A549 (cell line): ENCODE measurements around the gene TPRX1. TPM values are rescaled to one million over a fixed set of nuclear protein-coding genes. Genes with fewer than 3 reads are reported as not detected.

ENCODE experiments used
- ATAC-seq, 2 experiments: fragments of 200-7000 bp in 1 of 2; fragments of >200 bp in 1 of 2; cut with Nextera tagmentation in 1 of 2; cut with Tn5 transposase in 1 of 2; 3 replicates each; pipeline versions ENCODE4 v1.8.0 to v1.9.1; 2018 to 2020; ENCODE audit warnings: mild to moderate bottlenecking in 1 of 2, moderate library complexity in 1 of 2
- CTCF ChIA-PET: fragments of 300-600 bp; sonication (Branson Sonifier 250); formaldehyde crosslinking; extraction: SDS; loops from one replicate; lab custom pipeline; 2021; ENCODE audit warnings: antibody characterized with exemption, inconsistent platforms; lab: Yijun Ruan, JAX
- POLR2A ChIA-PET: fragments of 350-600 bp; formaldehyde crosslinking; extraction: SDS; loops from one replicate; lab custom pipeline; 2021; ENCODE audit warnings: antibody characterized with exemption, inconsistent platforms; lab: Yijun Ruan, JAX
- DNase-seq, 2 experiments: peaks; one replicate each; pipeline versions ENCODE4 v3.0.0 to v3.0.0-alpha.2; 2011 to 2016; ENCODE audit warnings: low read depth in 1 of 2, low spot score in 1 of 2
- FAIRE-seq: peaks from 2 replicates; lab custom pipeline; 2011; peaks lifted over from hg19 to GRCh38; lab: Jason Lieb, UNC
- H3K27ac ChIP-seq, 2 experiments: fragments of >200 bp; sonication (Bioruptor Twin); formaldehyde crosslinking; 3 replicates each; pipeline ENCODE4 v1.5.1; 2016 to 2017
- H3K4me1 ChIP-seq: fragments of >200 bp; sonication (Bioruptor Twin); formaldehyde crosslinking; 3 replicates; pipeline ENCODE4 v1.6.1; 2016
- H3K4me2 ChIP-seq: fragments of >200 bp; sonication (Bioruptor Twin); formaldehyde crosslinking; 3 replicates; pipeline ENCODE4 v1.6.1; 2016
- H3K4me3 ChIP-seq: fragments of >200 bp; sonication (Bioruptor Twin); formaldehyde crosslinking; 3 replicates; pipeline ENCODE4 v1.5.1; 2016
- H3K9me3 ChIP-seq: fragments of >200 bp; sonication (Bioruptor Twin); formaldehyde crosslinking; 3 replicates; pipeline ENCODE4 v1.6.1; 2016
- BHLHE40 ChIP-seq: IDR thresholded peaks from 2 replicates; pipeline ENCODE4 v1.6.1; 2012; ENCODE audit warnings: low read depth, low read length, inconsistent platforms
- CBX8 ChIP-seq: fragments of 200-600 bp; sonication (generic); IDR thresholded peaks from 2 replicates; pipeline ENCODE4 v1.6.1; 2016
- CEBPB ChIP-seq, 2 experiments: fragments of >200 bp in 1 of 2; sonication (Bioruptor Twin) in 1 of 2; formaldehyde crosslinking in 1 of 2; IDR thresholded peaks; 2 replicates each; pipeline ENCODE4 v1.6.1; 2012 to 2016
- CHD2 ChIP-seq: fragments of 150-350 bp; IDR thresholded peaks from 2 replicates; pipeline ENCODE4 v1.6.1; 2014; ENCODE audit warnings: low read length; ENCODE audit not compliant: partially characterized antibody
- CHD4 ChIP-seq: fragments of 200-600 bp; sonication (generic); IDR thresholded peaks from 2 replicates; pipeline ENCODE4 v1.6.1; 2016; ENCODE audit warnings: antibody characterized with exemption, mild to moderate bottlenecking, borderline replicate concordance
- EP300 ChIP-seq, 2 experiments: fragments of >200 bp; sonication (Bioruptor Twin); formaldehyde crosslinking; IDR thresholded peaks; 2 replicates in 1 of 2; 3 replicates in 1 of 2; pipeline ENCODE4 v1.6.1; 2016 to 2017
- FOSB ChIP-seq: fragments of 250-450 bp; sonication (Bioruptor Pico); IDR thresholded peaks from 2 replicates; pipeline ENCODE4 v1.5.0; 2020; ENCODE audit warnings: mild to moderate bottlenecking, moderate library complexity
- GATA3 ChIP-seq: IDR thresholded peaks from 2 replicates; pipeline ENCODE4 v1.6.1; 2012; ENCODE audit warnings: borderline replicate concordance
- HEYL ChIP-seq: fragments of 250-450 bp; sonication (Bioruptor Pico); IDR thresholded peaks from 2 replicates; pipeline ENCODE4 v1.8.0; 2021; ENCODE audit warnings: mild to moderate bottlenecking, moderate library complexity
- HOXA7 ChIP-seq: fragments of 250-450 bp; sonication (Bioruptor Pico); IDR thresholded peaks from 2 replicates; pipeline ENCODE4 v1.5.0; 2020; ENCODE audit warnings: mild to moderate bottlenecking, moderate library complexity
- HOXB13 ChIP-seq: fragments of 250-450 bp; sonication (Bioruptor Pico); IDR thresholded peaks from 2 replicates; pipeline ENCODE4 v1.5.0; 2020; ENCODE audit warnings: low read depth, mild to moderate bottlenecking, moderate library complexity
- HOXB5 ChIP-seq: fragments of 250-450 bp; sonication (Bioruptor Pico); IDR thresholded peaks from 2 replicates; pipeline ENCODE4 v1.5.0; 2020; ENCODE audit warnings: mild to moderate bottlenecking, moderate library complexity
- JUN ChIP-seq, 2 experiments: fragments of >200 bp; sonication (Bioruptor Twin); formaldehyde crosslinking; IDR thresholded peaks; 2 replicates in 1 of 2; 3 replicates in 1 of 2; pipeline ENCODE4 v1.6.1; 2016 to 2017
- KDM5A ChIP-seq: fragments of 200-600 bp; sonication (generic); IDR thresholded peaks from 2 replicates; pipeline ENCODE4 v1.6.1; 2016; ENCODE audit warnings: antibody characterized with exemption, mild to moderate bottlenecking
- MAFK ChIP-seq: fragments of 450-650 bp; IDR thresholded peaks from 2 replicates; pipeline ENCODE4 v1.6.1; 2014; ENCODE audit not compliant: partially characterized antibody
- MYC ChIP-seq: IDR thresholded peaks from 2 replicates; pipeline ENCODE4 v1.6.1; 2012; ENCODE audit warnings: mild to moderate bottlenecking, inconsistent platforms, low read length, improper control_type of control experiment, borderline replicate concordance
- NFE2L2 ChIP-seq: fragments of 150-350 bp; conservative IDR thresholded peaks from 2 replicates; pipeline ENCODE4 v1.6.1; 2014; ENCODE audit warnings: low read length
- PHF8 ChIP-seq: fragments of 200-600 bp; sonication (generic); IDR thresholded peaks from 2 replicates; pipeline ENCODE4 v1.6.1; 2016; ENCODE audit warnings: low read depth, mild to moderate bottlenecking, antibody characterized with exemption, moderate library complexity, borderline replicate concordance
- POLR2AphosphoS2 ChIP-seq: conservative IDR thresholded peaks from 2 replicates; pipeline ENCODE4 v1.6.1; 2012; ENCODE audit warnings: low read length, improper control_type of control experiment, inconsistent platforms
- RFX5 ChIP-seq: fragments of 450-650 bp; IDR thresholded peaks from 2 replicates; pipeline ENCODE4 v1.7.1; 2014; ENCODE audit warnings: antibody characterized with exemption, mild to moderate bottlenecking, moderate library complexity
- ZNF302 ChIP-seq: fragments of 250-450 bp; sonication (Bioruptor Pico); IDR thresholded peaks from 2 replicates; pipeline ENCODE4 v1.9.0; 2021; ENCODE audit warnings: inconsistent platforms, mild to moderate bottlenecking, moderate library complexity
- ZSCAN20 ChIP-seq: fragments of 250-450 bp; sonication (Bioruptor Pico); IDR thresholded peaks from 2 replicates; pipeline ENCODE4 v1.8.0; 2022; ENCODE audit warnings: mild to moderate bottlenecking, moderate library complexity
- WGBS: methylation state at CpG from one replicate; pipeline ENCODE4 v1.1.6; 2017; ENCODE audit errors: missing lambda C conversion rate; 5-methylcytosine and 5-hydroxymethylcytosine counted together
- polyA plus RNA-seq, 4 experiments: library from polyadenylated mRNA; depleted of rRNA in 3 of 4; stranded (reverse); fragments of >200 nt; fragmentation: RNase III in 1 of 4; extraction: RNeasy Plus Mini Kit Qiagen cat#74134 plus additional on column Dnase treatment in 1 of 4; gene quantifications; 2 replicates in 3 of 4; 3 replicates in 1 of 4; pipeline ENCODE4 v1.2.3, GENCODE V29; 2011 to 2017
- TF ChIP-seq, protein P1 (sequence below): fragments of 150-350 bp; IDR thresholded peaks from 2 replicates; pipeline ENCODE4 v1.6.1; 2014; ENCODE audit warnings: low read depth, mild to moderate bottlenecking, low read length
- TF ChIP-seq, protein P2 (sequence below): IDR thresholded peaks from 2 replicates; pipeline ENCODE4 v1.6.1; 2012
- TF ChIP-seq, protein P3 (sequence below): fragments of 250-450 bp; sonication (Bioruptor Pico); IDR thresholded peaks from 2 replicates; pipeline ENCODE4 v1.5.0; 2021; ENCODE audit warnings: mild to moderate bottlenecking, moderate library complexity, borderline replicate concordance
- TF ChIP-seq, protein P4 (sequence below): fragments of >200 bp; sonication (Bioruptor Twin); formaldehyde crosslinking; IDR thresholded peaks from 3 replicates; pipeline ENCODE4 v1.5.1; 2016
- TF ChIP-seq, protein P5 (sequence below): fragments of >200 bp; sonication (Bioruptor Twin); formaldehyde crosslinking; IDR thresholded peaks from 2 replicates; pipeline ENCODE4 v1.6.1; 2016

The TPRX1 gene
- polyA plus RNA-seq, 2 of the 4 experiments (the other 2 are of a cell fraction): not detected

DNA sequence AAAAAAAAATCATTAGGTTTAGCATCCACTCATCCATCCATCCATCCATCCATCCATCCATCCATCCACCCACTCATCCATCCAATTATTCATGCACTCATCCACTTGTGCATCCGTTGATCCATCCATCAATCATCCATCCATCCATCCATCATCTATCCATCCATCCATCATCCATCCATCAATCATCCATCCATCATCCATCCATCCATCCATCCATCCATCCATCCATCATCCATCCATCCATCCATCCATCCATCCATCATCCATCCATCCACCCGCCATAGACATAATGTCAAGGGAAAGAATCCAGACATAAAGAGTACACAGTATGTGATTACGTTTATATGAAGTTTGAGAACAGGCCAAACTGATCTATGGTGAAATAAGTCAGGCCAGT lies 34.8 kb downstream of the TPRX1 start:
- no peak overlapping the region for H3K27ac ChIP-seq
- DNase-seq (no peak), ATAC-seq (no peak), FAIRE-seq (no peak)
- no peak overlapping the region for H3K4me3 ChIP-seq
- CTCF ChIA-PET: no interaction called here
- H3K9me3 ChIP-seq: no peaks in the 10 kb centered on the region
- TF ChIP-seq ZSCAN20 (CRISPR knock-in tag) (no peak), CHD4 (no peak), HOXB13 (no peak), CEBPB (IDR thresholded peaks at IDR 0.05) (no peak), HEYL (no peak), KDM5A (no peak), PHF8 (no peak), FOSB (CRISPR knock-in tag) (no peak), CBX8 (no peak), HOXB5 (CRISPR knock-in tag) (no peak)
- TF ChIP-seq, protein P1, sequence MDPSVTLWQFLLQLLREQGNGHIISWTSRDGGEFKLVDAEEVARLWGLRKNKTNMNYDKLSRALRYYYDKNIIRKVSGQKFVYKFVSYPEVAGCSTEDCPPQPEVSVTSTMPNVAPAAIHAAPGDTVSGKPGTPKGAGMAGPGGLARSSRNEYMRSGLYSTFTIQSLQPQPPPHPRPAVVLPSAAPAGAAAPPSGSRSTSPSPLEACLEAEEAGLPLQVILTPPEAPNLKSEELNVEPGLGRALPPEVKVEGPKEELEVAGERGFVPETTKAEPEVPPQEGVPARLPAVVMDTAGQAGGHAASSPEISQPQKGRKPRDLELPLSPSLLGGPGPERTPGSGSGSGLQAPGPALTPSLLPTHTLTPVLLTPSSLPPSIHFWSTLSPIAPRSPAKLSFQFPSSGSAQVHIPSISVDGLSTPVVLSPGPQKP: no peak
- TF ChIP-seq, protein P2, sequence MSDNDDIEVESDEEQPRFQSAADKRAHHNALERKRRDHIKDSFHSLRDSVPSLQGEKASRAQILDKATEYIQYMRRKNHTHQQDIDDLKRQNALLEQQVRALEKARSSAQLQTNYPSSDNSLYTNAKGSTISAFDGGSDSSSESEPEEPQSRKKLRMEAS: no peak
- TF ChIP-seq, protein P3, sequence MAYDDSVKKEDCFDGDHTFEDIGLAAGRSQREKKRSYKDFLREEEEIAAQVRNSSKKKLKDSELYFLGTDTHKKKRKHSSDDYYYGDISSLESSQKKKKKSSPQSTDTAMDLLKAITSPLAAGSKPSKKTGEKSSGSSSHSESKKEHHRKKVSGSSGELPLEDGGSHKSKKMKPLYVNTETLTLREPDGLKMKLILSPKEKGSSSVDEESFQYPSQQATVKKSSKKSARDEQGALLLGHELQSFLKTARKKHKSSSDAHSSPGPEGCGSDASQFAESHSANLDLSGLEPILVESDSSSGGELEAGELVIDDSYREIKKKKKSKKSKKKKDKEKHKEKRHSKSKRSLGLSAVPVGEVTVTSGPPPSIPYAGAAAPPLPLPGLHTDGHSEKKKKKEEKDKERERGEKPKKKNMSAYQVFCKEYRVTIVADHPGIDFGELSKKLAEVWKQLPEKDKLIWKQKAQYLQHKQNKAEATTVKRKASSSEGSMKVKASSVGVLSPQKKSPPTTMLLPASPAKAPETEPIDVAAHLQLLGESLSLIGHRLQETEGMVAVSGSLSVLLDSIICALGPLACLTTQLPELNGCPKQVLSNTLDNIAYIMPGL (CRISPR knock-in tag): no peak
- no peak overlapping the region for H3K4me2 ChIP-seq
- POLR2A ChIA-PET: no interaction called here
- no peaks in the 10 kb centered on the region for H3K4me1 ChIP-seq
- WGBS: 76% methylated on average over 3 of the region's 3 CpGs

DNA sequence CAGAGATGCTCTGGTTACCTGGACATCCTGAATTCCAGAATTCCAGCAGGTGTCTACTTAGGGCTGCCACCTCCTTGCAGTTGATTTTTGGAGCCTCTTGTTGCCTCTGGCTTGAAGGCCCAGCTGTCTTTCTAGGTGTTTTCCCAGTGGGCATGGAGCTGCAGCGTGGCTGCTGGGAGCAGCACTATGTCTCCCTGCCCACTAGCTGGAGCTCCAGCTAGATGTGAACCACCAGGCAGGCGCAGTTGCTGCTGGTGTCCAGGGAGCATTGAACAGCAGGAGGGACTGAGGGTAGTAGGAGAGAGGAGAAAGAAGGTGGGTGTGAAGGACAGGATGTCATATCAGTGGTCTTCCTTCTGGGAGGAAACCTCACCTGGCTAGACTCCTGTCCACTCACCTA lies 35.7 kb downstream of the TPRX1 start:
- CTCF ChIA-PET: interaction anchor here (1.0 to 7.6 kb wide), 5 partner anchors 17 to 95 kb away, joined by 3 to 145 read pairs (median 35); partner anchors contain the start of genes EHD2 and NOP53
- FAIRE-seq (no peak), DNase-seq (peak in 1 of 2 experiments; percentile 51), ATAC-seq (peak; percentile 44 to 49; a peak in 4 of 6 replicates)
- no peak overlapping the region for H3K4me2 ChIP-seq
- TF ChIP-seq MYC (no peak), RFX5 (no peak)
- TF ChIP-seq, protein P4, sequence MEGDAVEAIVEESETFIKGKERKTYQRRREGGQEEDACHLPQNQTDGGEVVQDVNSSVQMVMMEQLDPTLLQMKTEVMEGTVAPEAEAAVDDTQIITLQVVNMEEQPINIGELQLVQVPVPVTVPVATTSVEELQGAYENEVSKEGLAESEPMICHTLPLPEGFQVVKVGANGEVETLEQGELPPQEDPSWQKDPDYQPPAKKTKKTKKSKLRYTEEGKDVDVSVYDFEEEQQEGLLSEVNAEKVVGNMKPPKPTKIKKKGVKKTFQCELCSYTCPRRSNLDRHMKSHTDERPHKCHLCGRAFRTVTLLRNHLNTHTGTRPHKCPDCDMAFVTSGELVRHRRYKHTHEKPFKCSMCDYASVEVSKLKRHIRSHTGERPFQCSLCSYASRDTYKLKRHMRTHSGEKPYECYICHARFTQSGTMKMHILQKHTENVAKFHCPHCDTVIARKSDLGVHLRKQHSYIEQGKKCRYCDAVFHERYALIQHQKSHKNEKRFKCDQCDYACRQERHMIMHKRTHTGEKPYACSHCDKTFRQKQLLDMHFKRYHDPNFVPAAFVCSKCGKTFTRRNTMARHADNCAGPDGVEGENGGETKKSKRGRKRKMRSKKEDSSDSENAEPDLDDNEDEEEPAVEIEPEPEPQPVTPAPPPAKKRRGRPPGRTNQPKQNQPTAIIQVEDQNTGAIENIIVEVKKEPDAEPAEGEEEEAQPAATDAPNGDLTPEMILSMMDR: 0 out of 3 replicates have a peak, but pooled peaks have one; percentile 8
- no peaks in the 10 kb centered on the region for H3K9me3 ChIP-seq
- H3K4me3 ChIP-seq: no peak overlapping the region
- POLR2A ChIA-PET: interaction anchor here (0.7 kb wide), 1 partner anchor 64 kb away, joined by 3 read pairs; no protein-coding TSS in a partner anchor
- 58% methylated on average over 2 of the region's 2 CpGs for WGBS
- H3K4me1 ChIP-seq: no peaks in the 10 kb centered on the region
- no peak overlapping the region for H3K27ac ChIP-seq

DNA sequence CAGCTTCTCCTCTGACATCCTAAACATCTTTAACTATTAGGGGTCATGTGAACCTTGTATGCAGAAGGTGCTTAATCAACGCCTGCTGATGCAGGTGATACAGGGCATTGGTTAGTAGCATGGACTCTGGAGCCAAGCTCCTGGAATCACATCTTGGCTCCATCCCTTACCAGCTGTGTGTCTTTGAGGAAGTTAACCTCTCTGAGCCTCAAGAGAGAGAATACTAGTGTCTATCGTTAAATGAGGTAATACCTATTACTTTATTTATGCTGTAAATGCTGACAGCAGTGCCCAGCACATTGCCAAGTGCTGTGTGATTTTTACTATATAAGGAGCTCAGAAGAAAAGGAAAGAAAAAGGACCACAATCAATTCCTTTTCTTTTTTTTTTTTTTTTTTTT lies 37.0 kb downstream of the TPRX1 start:
- ChIA-PET POLR2A (no interaction called here), CTCF (interaction anchor here (0.6 to 7.6 kb wide), 14 partner anchors 10 to 469 kb away, joined by 3 to 145 read pairs (median 11); partner anchors contain the start of genes EHD2, NOP53 and SELENOW)
- no peak overlapping the region for H3K4me2 ChIP-seq
- no peak for ATAC-seq
- no peaks in the 10 kb centered on the region for H3K9me3 ChIP-seq
- DNase-seq: no peak
- 70% methylated on average over 2 of the region's 2 CpGs for WGBS
- no peak for FAIRE-seq
- H3K4me1 ChIP-seq: no peaks in the 10 kb centered on the region
- no peak overlapping the region for H3K4me3 ChIP-seq
- no peak overlapping the region for H3K27ac ChIP-seq
- TF ChIP-seq JUN (IDR thresholded peaks at IDR 0.05): no peak
- no peak for TF ChIP-seq HOXB5 (CRISPR knock-in tag)
- TF ChIP-seq MAFK: no peak
- no peak for TF ChIP-seq POLR2AphosphoS2
- TF ChIP-seq NFE2L2: no peak
- TF ChIP-seq HOXB13: no peak
- TF ChIP-seq, protein P3 (CRISPR knock-in tag): no peak
- TF ChIP-seq ZNF302 (CRISPR knock-in tag): no peak
- no peak for TF ChIP-seq BHLHE40
- TF ChIP-seq, protein P5, sequence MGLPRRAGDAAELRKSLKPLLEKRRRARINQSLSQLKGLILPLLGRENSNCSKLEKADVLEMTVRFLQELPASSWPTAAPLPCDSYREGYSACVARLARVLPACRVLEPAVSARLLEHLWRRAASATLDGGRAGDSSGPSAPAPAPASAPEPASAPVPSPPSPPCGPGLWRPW: no peak
- TF ChIP-seq EP300 (IDR thresholded peaks at IDR 0.05): no peak
- no peak for TF ChIP-seq KDM5A
- no peak for TF ChIP-seq HOXA7 (CRISPR knock-in tag)
- TF ChIP-seq CHD2: no peak
- TF ChIP-seq GATA3: no peak
